H1 (cell line): ENCODE results near the gene C15orf62. TPM values are rescaled to one million over a fixed set of nuclear protein-coding genes. Genes with fewer than 3 reads are reported as not detected.

Source experiments
- CTCF ChIA-PET: fragments of 300-600 bp; sonication (Branson Sonifier 250); formaldehyde crosslinking; loops from one replicate; lab custom pipeline; 2021; ENCODE audit not compliant: partially characterized antibody; lab: Charles Lee
- POLR2A ChIA-PET: fragments of 300-600 bp; sonication (Branson Sonifier 250); formaldehyde crosslinking; loops from one replicate; lab custom pipeline; 2021; ENCODE audit warnings: inconsistent platforms; ENCODE audit not compliant: partially characterized antibody; lab: Charles Lee
- DNase-seq, 2 experiments: peaks; one replicate each; pipeline versions ENCODE4 v3.0.0 to v3.0.0-alpha.2; 2010 to 2022; ENCODE audit warnings: low spot score in 2 of 2, low read depth in 1 of 2, mixed read lengths in 1 of 2
- FAIRE-seq: peaks from 2 replicates; lab custom pipeline; 2011; peaks lifted over from hg19 to GRCh38; lab: Jason Lieb, UNC
- H2AFZ ChIP-seq: 2 replicates; pipeline ENCODE4 v1.8.1; 2012; ENCODE audit warnings: low read length, inconsistent platforms
- H2AK5ac ChIP-seq: 2 replicates; pipeline ENCODE4 v1.6.1; 2013; ENCODE audit warnings: low read depth, low read length
- H2BK120ac ChIP-seq: replicated peaks from 2 replicates; pipeline ENCODE3; 2013; ENCODE audit warnings: low read depth, low read length, inconsistent platforms
- H2BK12ac ChIP-seq: 2 replicates; pipeline ENCODE4 v1.6.1; 2013; ENCODE audit warnings: low read depth, low read length
- H2BK15ac ChIP-seq: 2 replicates; pipeline ENCODE4 v1.6.1; 2013; ENCODE audit warnings: low read length
- H2BK20ac ChIP-seq: 2 replicates; pipeline ENCODE4 v1.6.1; 2013; ENCODE audit warnings: low read length
- H2BK5ac ChIP-seq: 2 replicates; pipeline ENCODE4 v1.6.1; 2013; ENCODE audit warnings: low read depth, low read length
- H3K14ac ChIP-seq: 2 replicates; pipeline ENCODE4 v1.6.1; 2013; ENCODE audit warnings: inconsistent platforms; ENCODE audit not compliant: insufficient read length
- H3K18ac ChIP-seq: 2 replicates; pipeline ENCODE4 v1.6.1; 2013; ENCODE audit warnings: low read length; ENCODE audit errors: extremely low read depth
- H3K23ac ChIP-seq: 2 replicates; pipeline ENCODE4 v1.6.1; 2013; ENCODE audit warnings: inconsistent platforms; ENCODE audit not compliant: insufficient read length
- H3K23me2 ChIP-seq: 2 replicates; pipeline ENCODE4 v1.6.1; 2013; ENCODE audit warnings: low read depth, low read length
- H3K27ac ChIP-seq: 2 replicates; pipeline ENCODE4 v1.6.1; 2011; ENCODE audit warnings: low read depth, low read length, inconsistent platforms
- H3K27me3 ChIP-seq, 4 experiments: replicated peaks in 1 of 4; 1 replicate in 1 of 4; 2 replicates in 3 of 4; pipeline versions ENCODE4 v1.6.1 to v1.8.1; 2011 to 2013; ENCODE audit warnings: low read length in 3 of 4, mild to moderate bottlenecking in 3 of 4, inconsistent platforms in 2 of 4, mixed read lengths in 2 of 4, moderate library complexity in 1 of 4; ENCODE audit not compliant: control insufficient read depth in 3 of 4, insufficient read depth in 3 of 4; ENCODE audit errors: extremely low read depth in 1 of 4
- H3K36me3 ChIP-seq, 4 experiments: 2 replicates each; pipeline versions ENCODE4 v1.6.1 to v1.8.1; 2011 to 2013; ENCODE audit warnings: mild to moderate bottlenecking in 4 of 4, low read length in 3 of 4, moderate library complexity in 2 of 4, control low read depth in 1 of 4, inconsistent platforms in 1 of 4; ENCODE audit not compliant: insufficient read depth in 4 of 4, control insufficient read depth in 2 of 4
- H3K4ac ChIP-seq: replicated peaks from 2 replicates; pipeline ENCODE3; 2013; ENCODE audit warnings: low read length, low read depth, mixed read lengths, inconsistent platforms; ENCODE audit not compliant: insufficient read length
- H3K4me1 ChIP-seq, 4 experiments: replicated peaks in 1 of 4; 1 replicate in 1 of 4; 2 replicates in 3 of 4; pipeline versions ENCODE4 v1.6.1 to v1.8.1; 2011 to 2013; ENCODE audit warnings: low read length in 3 of 4, inconsistent platforms in 2 of 4, mixed read lengths in 1 of 4; ENCODE audit not compliant: insufficient read depth in 4 of 4, control insufficient read depth in 3 of 4
- H3K4me2 ChIP-seq, 2 experiments: 2 replicates each; pipeline versions ENCODE4 v1.6.1 to v1.8.1; 2011 to 2013; ENCODE audit warnings: low read depth in 2 of 2, low read length in 2 of 2, control low read depth in 1 of 2, inconsistent platforms in 1 of 2, mild to moderate bottlenecking in 1 of 2; ENCODE audit not compliant: insufficient read depth in 1 of 2
- H3K4me3 ChIP-seq, 4 experiments: fragments of 200-600, 300-600 bp in 1 of 4; sonication (generic), shearing (Covaris generic), sonication (Bioruptor Twin) in 1 of 4; 2 replicates each; pipeline versions ENCODE4 v1.5.1 to v1.8.1; 2011 to 2016; ENCODE audit warnings: low read length in 4 of 4, low read depth in 3 of 4, control low read depth in 2 of 4, inconsistent platforms in 2 of 4, mild to moderate bottlenecking in 2 of 4, mixed read lengths in 1 of 4, moderate library complexity in 1 of 4; ENCODE audit not compliant: insufficient read depth in 2 of 4; ENCODE audit errors: extremely low read depth in 1 of 4
- H3K56ac ChIP-seq: replicated peaks from 2 replicates; pipeline ENCODE3; 2013; ENCODE audit warnings: low read depth, mild to moderate bottlenecking, mixed read lengths, low read length, inconsistent platforms; ENCODE audit not compliant: insufficient read length
- H3K79me1 ChIP-seq: 2 replicates; pipeline ENCODE4 v1.6.1; 2013; ENCODE audit warnings: low read depth, low read length, control low read depth
- H3K79me2 ChIP-seq, 2 experiments: 2 replicates each; pipeline versions ENCODE4 v1.6.1 to v1.8.1; 2012 to 2013; ENCODE audit warnings: low read length in 2 of 2, mild to moderate bottlenecking in 2 of 2, inconsistent platforms in 1 of 2; ENCODE audit not compliant: insufficient read depth in 2 of 2, control insufficient read depth in 1 of 2
- H3K9ac ChIP-seq, 4 experiments: replicated peaks in 1 of 4; 1 replicate in 1 of 4; 2 replicates in 3 of 4; pipeline versions ENCODE4 v1.6.1 to v1.8.1; 2011 to 2013; ENCODE audit warnings: low read depth in 3 of 4, low read length in 3 of 4, control low read depth in 2 of 4, mild to moderate bottlenecking in 2 of 4, moderate library complexity in 2 of 4, inconsistent platforms in 1 of 4; ENCODE audit errors: extremely low read depth in 1 of 4
- H3K9me3 ChIP-seq, 2 experiments: 2 replicates each; pipeline versions ENCODE4 v1.6.1 to v1.8.1; 2012 to 2013; ENCODE audit warnings: mild to moderate bottlenecking in 2 of 2, moderate library complexity in 2 of 2, control low read depth in 1 of 2, inconsistent platforms in 1 of 2, low read depth in 1 of 2, low read length in 1 of 2, mixed read lengths in 1 of 2; ENCODE audit not compliant: insufficient read depth in 2 of 2
- H4K20me1 ChIP-seq, 2 experiments: replicated peaks in 1 of 2; 2 replicates each; pipeline versions ENCODE3 to v1.8.1; 2011 to 2013; ENCODE audit warnings: inconsistent platforms in 2 of 2, low read length in 2 of 2, mild to moderate bottlenecking in 1 of 2; ENCODE audit not compliant: insufficient read depth in 2 of 2, control insufficient read depth in 1 of 2
- H4K5ac ChIP-seq: 2 replicates; pipeline ENCODE4 v1.6.1; 2013; ENCODE audit warnings: low read length, low read depth, mixed read lengths, inconsistent platforms; ENCODE audit not compliant: insufficient read length
- H4K8ac ChIP-seq: 2 replicates; pipeline ENCODE4 v1.8.0; 2013; ENCODE audit warnings: mild to moderate bottlenecking, moderate library complexity, low read length, inconsistent platforms; ENCODE audit not compliant: insufficient read depth; ENCODE audit errors: extremely low read depth
- H4K91ac ChIP-seq: replicated peaks from 2 replicates; pipeline ENCODE3; 2013; ENCODE audit warnings: low read length, mixed read lengths, inconsistent platforms; ENCODE audit not compliant: insufficient read length
- CBX5 ChIP-seq: fragments of 300-800, 300-1000 bp; sonication (generic); IDR thresholded peaks from 2 replicates; pipeline ENCODE4 v1.7.1; 2016; ENCODE audit warnings: antibody characterized with exemption, low read length, low read depth
- CREB1 ChIP-seq: IDR thresholded peaks from 2 replicates; pipeline ENCODE4 v1.6.1; 2012; ENCODE audit warnings: inconsistent platforms
- EP300 ChIP-seq, 2 experiments: IDR thresholded peaks; 1 replicate in 1 of 2; 2 replicates in 1 of 2; pipeline ENCODE4 v1.6.1; 2011 to 2012; ENCODE audit warnings: low read depth in 2 of 2, low read length in 2 of 2, mild to moderate bottlenecking in 2 of 2, borderline replicate concordance in 1 of 2, inconsistent platforms in 1 of 2, moderate library complexity in 1 of 2
- HDAC6 ChIP-seq: IDR thresholded peaks from one replicate; pipeline ENCODE4 v1.7.1; 2012; ENCODE audit warnings: low read depth, mild to moderate bottlenecking, inconsistent platforms, low read length, moderate library complexity
- KDM1A ChIP-seq: fragments of 200-600, 300-600 bp; sonication (generic); IDR thresholded peaks from 2 replicates; pipeline ENCODE4 v1.7.1; 2016; ENCODE audit warnings: mild to moderate bottlenecking, low read length, borderline replicate concordance
- KDM5A ChIP-seq: fragments of 200-600 bp; IDR thresholded peaks from 2 replicates; pipeline ENCODE4 v1.7.1; 2012; ENCODE audit warnings: mild to moderate bottlenecking, low read length, inconsistent platforms, mixed read lengths
- RXRA ChIP-seq: IDR thresholded peaks from 2 replicates; pipeline ENCODE4 v1.6.1; 2011; ENCODE audit warnings: low read depth, mild to moderate bottlenecking, low read length, moderate library complexity; ENCODE audit not compliant: insufficient read depth
- TBP ChIP-seq: IDR thresholded peaks from 2 replicates; pipeline ENCODE4 v1.6.1; 2011; ENCODE audit warnings: low read depth, low read length, improper control_type of control experiment
- TEAD4 ChIP-seq: IDR thresholded peaks from 2 replicates; pipeline ENCODE4 v1.6.1; 2012; ENCODE audit warnings: low read depth, low read length, inconsistent platforms, mixed read lengths
- WGBS, 2 experiments: shearing (Covaris generic) in 1 of 2; methylation state at CpG; one replicate each; pipeline versions ENCODE4 v1.1.6 to v1.1.7; 2013 to 2015; ENCODE audit warnings: low lambda C conversion rate in 2 of 2, mixed read lengths in 2 of 2, inconsistent platforms in 1 of 2, low coverage in 1 of 2, missing lambda C conversion rate in 1 of 2; ENCODE audit not compliant: insufficient replicate concordance in 2 of 2, insufficient coverage in 1 of 2, insufficient read length in 1 of 2; ENCODE audit errors: extremely low coverage in 1 of 2, missing lambda C conversion rate in 1 of 2; 5-methylcytosine and 5-hydroxymethylcytosine counted together
- polyA plus RNA-seq, 7 experiments: library from polyadenylated mRNA; depleted of rRNA in 3 of 7; stranded (reverse) in 5 of 7; unstranded in 2 of 7; fragments of >200 nt in 5 of 7; fragments of 200-250 nt in 2 of 7; gene quantifications; 1 replicate in 5 of 7; 2 replicates in 1 of 7; 4 replicates in 1 of 7; pipeline versions ENCODE4 v1.2.1 to v1.2.3, GENCODE V29; 2011 to 2013; ENCODE audit warnings: missing spikeins in 2 of 7, mixed read lengths in 2 of 7
- total RNA-seq: library from RNA; stranded (reverse); fragmentation: NEBNext Ultra II Directional; extraction: Animal tissue kit (Norgen Biotek cat#: 25700); gene quantifications from 2 replicates; pipeline ENCODE4 v1.2.1, GENCODE V29; 2021
- TF ChIP-seq, protein P1 (sequence below): IDR thresholded peaks from 2 replicates; pipeline ENCODE4 v1.6.1; 2012; ENCODE audit warnings: low read length, inconsistent platforms

C15orf62 gene
- total and polyA plus RNA-seq, 2 of the 8 experiments (the other 6 are each of a cell fraction or from before 2014, with no cell fraction given) = 0.06 to 0.56 TPM

DNA sequence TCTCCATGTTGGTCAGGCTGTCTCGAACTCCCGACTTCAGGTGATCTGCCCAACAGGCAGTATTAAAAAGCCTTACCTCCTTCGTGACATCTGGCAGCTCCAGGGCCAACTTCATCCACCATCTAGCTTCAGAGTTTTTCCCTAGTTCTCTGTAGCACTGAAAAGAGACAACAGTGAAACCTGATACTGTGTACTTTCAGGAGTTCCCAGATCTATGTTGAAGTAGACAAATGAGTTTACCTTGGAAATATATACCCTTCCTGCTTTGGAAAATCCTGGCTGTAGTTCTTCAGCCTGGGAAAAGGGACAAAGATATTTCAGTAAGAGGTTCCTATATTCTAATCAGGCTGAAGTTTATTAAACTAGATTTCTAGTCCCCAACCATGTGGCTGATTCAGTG is 32.7 kb upstream of the C15orf62 start:
- CTCF ChIA-PET = interaction anchor here (0.7 to 4.2 kb wide), 7 partner anchors 9 to 170 kb away, joined by 3 to 22 read pairs (median 5); partner anchors contain the start of gene VPS18
- no peak overlapping the region for H2BK120ac ChIP-seq
- H2BK15ac ChIP-seq = no peak overlapping the region
- peaks cover 3 to 42% (median 25%) of the 10 kb centered on the region in 4 experiments; a peak in 6 of 8 replicates for H3K36me3 ChIP-seq
- H3K18ac ChIP-seq = no peak overlapping the region
- no peak overlapping the region for H2BK20ac ChIP-seq
- no peaks in the 10 kb centered on the region for H3K79me1 ChIP-seq
- no peak overlapping the region for H4K5ac ChIP-seq
- no peak overlapping the region for H2BK5ac ChIP-seq
- no peaks in the 10 kb centered on the region for H3K79me2 ChIP-seq
- H3K14ac ChIP-seq = no peak overlapping the region
- no peak overlapping the region for H4K8ac ChIP-seq
- no peak overlapping the region for H3K56ac ChIP-seq
- no peaks in the 10 kb centered on the region for H3K23me2 ChIP-seq
- H3K23ac ChIP-seq = no peak overlapping the region
- TF ChIP-seq KDM5A (no peak), TBP (no peak), RXRA (no peak), TEAD4 (no peak), KDM1A (no peak), HDAC6 (no peak), CBX5 (no peak), CREB1 (no peak), EP300 (IDR thresholded peaks at IDR 0.05; ENCODE audit: borderline replicate concordance in 1 of 2, low read depth in 2 of 2, low read length in 2 of 2) (no peak)
- TF ChIP-seq, protein P1, sequence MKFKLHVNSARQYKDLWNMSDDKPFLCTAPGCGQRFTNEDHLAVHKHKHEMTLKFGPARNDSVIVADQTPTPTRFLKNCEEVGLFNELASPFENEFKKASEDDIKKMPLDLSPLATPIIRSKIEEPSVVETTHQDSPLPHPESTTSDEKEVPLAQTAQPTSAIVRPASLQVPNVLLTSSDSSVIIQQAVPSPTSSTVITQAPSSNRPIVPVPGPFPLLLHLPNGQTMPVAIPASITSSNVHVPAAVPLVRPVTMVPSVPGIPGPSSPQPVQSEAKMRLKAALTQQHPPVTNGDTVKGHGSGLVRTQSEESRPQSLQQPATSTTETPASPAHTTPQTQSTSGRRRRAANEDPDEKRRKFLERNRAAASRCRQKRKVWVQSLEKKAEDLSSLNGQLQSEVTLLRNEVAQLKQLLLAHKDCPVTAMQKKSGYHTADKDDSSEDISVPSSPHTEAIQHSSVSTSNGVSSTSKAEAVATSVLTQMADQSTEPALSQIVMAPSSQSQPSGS = no peak
- H3K4ac ChIP-seq = no peak overlapping the region
- POLR2A ChIA-PET = interaction anchor here (0.6 to 2.6 kb wide), 4 partner anchors 11 to 165 kb away, joined by 3 to 11 read pairs (median 6); partner anchors contain the start of genes RAD51 and SPINT1
- no peak overlapping the region for H2BK12ac ChIP-seq
- peaks cover 0 to 1% of the 10 kb centered on the region in 2 experiments for H4K20me1 ChIP-seq
- no peak overlapping the region for H3K4me2 ChIP-seq
- WGBS, 2 experiments = 86% methylated on average over 3 of the region's 3 CpGs; no CpG with 5 or more reads in 1 of the 2 experiments
- H3K27me3 ChIP-seq = no peaks in the 10 kb centered on the region
- no peak overlapping the region for H4K91ac ChIP-seq
- no peaks in the 10 kb centered on the region for H3K9me3 ChIP-seq
- FAIRE-seq (no peak), DNase-seq (no peak)
- H3K27ac ChIP-seq = no peak overlapping the region
- H2AFZ ChIP-seq = no peak overlapping the region
- peaks cover 12 to 18% (median 17%) of the 10 kb centered on the region in 4 experiments for H3K4me1 ChIP-seq
- H2AK5ac ChIP-seq = no peak overlapping the region
- no peak overlapping the region for H3K4me3 ChIP-seq
- H3K9ac ChIP-seq = no peak overlapping the region
